Activated CD8-positive, alpha-beta memory T cell treated with anti-CD3 and anti-CD28 coated beads, Interleukin-2, amount 50 U/mL, for 24 hours (primary cell): ENCODE results near the gene ADAMTS16.

Experiments used
- DNase-seq: peaks from one replicate; pipeline ENCODE4 v3.0.0-alpha.2; 2020; ENCODE audit errors: extremely low read depth

Gene ADAMTS16

GRCh38 chr5:5315068-5315980 lies 175.2 kb downstream of the ADAMTS16 start:
- DNase-seq: no peak

- no peak for DNase-seq
Measured at GRCh38 chr5:5316334-5316733, 176.2 kb downstream of the ADAMTS16 start.

GRCh38 chr5:5317976-5318375 lies 177.8 kb downstream of the ADAMTS16 start:
- DNase-seq: no peak

- no peak for DNase-seq
Measured at GRCh38 chr5:5318426-5319190, 178.5 kb downstream of the ADAMTS16 start.

- no peak for DNase-seq
Measured at GRCh38 chr5:5320062-5320805, 180.1 kb downstream of the ADAMTS16 start.

GRCh38 chr5:5321137-5321536 lies 181.0 kb downstream of the ADAMTS16 start:
- DNase-seq: no peak

- DNase-seq: no peak
Measured at GRCh38 chr5:5323551-5323950, 183.4 kb downstream of the ADAMTS16 start.

GRCh38 chr5:5326115-5326758 lies 186.1 kb downstream of the ADAMTS16 start:
- no peak for DNase-seq

GRCh38 chr5:5327126-5327525 lies 187.0 kb downstream of the ADAMTS16 start:
- DNase-seq: no peak

- DNase-seq: no peak
Measured at GRCh38 chr5:5330728-5331452, 190.8 kb downstream of the ADAMTS16 start.

- DNase-seq: no peak
Measured at GRCh38 chr5:5331848-5332247, 191.7 kb downstream of the ADAMTS16 start.

GRCh38 chr5:5332287-5332686 lies 192.2 kb downstream of the ADAMTS16 start:
- DNase-seq: no peak

- DNase-seq: no peak
Measured at GRCh38 chr5:5335107-5335506, 195.0 kb downstream of the ADAMTS16 start.

- DNase-seq: no peak
Measured at GRCh38 chr5:5335700-5336264, 195.7 kb downstream of the ADAMTS16 start.

- DNase-seq: no peak
Measured at GRCh38 chr5:5339257-5339656, 199.1 kb downstream of the ADAMTS16 start.

- no peak for DNase-seq
Measured at GRCh38 chr5:5340206-5340729, 200.1 kb downstream of the ADAMTS16 start.

GRCh38 chr5:5341531-5342292 lies 201.6 kb downstream of the ADAMTS16 start:
- DNase-seq: no peak

GRCh38 chr5:5342784-5343183 lies 202.7 kb downstream of the ADAMTS16 start:
- no peak for DNase-seq

- no peak for DNase-seq
Measured at GRCh38 chr5:5343568-5343967, 203.4 kb downstream of the ADAMTS16 start.
